22Rv1 (cell line): ENCODE measurements around the gene IL17RE.

ENCODE experiments used
- ZFX ChIP-seq: fragments of 450-650 bp; IDR thresholded peaks from 2 replicates; pipeline ENCODE4 v1.6.1; 2017; ENCODE audit warnings: antibody characterized with exemption, borderline replicate concordance
- TF ChIP-seq, protein P1 (sequence below): fragments of 450-650 bp; IDR thresholded peaks from 2 replicates; pipeline ENCODE4 v1.5.1; 2017; ENCODE audit warnings: mild to moderate bottlenecking

DNA sequence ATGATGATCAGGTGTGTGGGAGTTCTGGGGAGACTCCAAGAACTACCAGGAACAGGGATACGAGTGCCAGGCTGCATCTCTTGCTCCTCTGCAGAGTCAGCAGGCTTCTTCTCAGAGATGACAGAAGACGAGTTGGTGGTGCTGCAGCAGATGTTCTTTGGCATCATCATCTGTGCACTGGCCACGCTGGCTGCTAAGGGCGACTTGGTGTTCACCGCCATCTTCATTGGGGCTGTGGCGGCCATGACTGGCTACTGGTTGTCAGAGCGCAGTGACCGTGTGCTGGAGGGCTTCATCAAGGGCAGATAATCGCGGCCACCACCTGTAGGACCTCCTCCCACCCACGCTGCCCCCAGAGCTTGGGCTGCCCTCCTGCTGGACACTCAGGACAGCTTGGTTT, 41.6 kb downstream of the IL17RE start:
- TF ChIP-seq, protein P1, sequence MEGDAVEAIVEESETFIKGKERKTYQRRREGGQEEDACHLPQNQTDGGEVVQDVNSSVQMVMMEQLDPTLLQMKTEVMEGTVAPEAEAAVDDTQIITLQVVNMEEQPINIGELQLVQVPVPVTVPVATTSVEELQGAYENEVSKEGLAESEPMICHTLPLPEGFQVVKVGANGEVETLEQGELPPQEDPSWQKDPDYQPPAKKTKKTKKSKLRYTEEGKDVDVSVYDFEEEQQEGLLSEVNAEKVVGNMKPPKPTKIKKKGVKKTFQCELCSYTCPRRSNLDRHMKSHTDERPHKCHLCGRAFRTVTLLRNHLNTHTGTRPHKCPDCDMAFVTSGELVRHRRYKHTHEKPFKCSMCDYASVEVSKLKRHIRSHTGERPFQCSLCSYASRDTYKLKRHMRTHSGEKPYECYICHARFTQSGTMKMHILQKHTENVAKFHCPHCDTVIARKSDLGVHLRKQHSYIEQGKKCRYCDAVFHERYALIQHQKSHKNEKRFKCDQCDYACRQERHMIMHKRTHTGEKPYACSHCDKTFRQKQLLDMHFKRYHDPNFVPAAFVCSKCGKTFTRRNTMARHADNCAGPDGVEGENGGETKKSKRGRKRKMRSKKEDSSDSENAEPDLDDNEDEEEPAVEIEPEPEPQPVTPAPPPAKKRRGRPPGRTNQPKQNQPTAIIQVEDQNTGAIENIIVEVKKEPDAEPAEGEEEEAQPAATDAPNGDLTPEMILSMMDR: no peak
- TF ChIP-seq ZFX: no peak
